LNCAP (cell line): ENCODE results near the gene TNK1.

Source experiments
- TF ChIP-seq, protein P1 (sequence below): fragments of 450-650 bp; IDR thresholded peaks from 2 replicates; pipeline ENCODE4 v1.5.1; 2017; ENCODE audit warnings: mild to moderate bottlenecking

The TNK1 gene

DNA sequence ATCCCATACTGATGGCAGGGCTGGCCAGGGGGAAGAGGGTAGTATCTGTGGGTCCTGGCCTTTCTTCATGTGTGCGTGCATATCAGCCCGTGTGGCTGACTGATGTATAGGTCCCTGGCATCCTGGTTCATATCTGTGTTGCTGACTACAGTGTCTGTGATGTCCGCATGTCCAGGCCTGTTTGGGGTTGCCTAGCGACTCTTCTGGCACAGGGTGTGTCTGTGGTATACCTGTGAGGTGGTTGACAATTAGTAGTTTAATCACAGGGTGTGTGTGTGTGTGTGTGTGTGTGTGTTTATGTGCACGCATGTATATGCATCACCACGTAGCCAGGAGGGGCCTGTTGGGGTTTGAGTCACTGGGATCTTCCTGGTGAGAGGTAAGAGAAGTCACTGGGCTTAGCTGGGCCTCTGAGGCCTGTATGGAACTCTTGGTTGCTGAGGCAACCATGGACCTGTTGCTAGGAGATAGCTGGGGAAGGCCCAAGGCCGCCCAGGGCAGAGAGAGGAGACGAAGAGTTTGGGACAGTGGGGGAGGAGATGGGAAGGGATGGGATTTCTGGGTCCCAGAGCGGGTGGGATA is 26.5 kb upstream of the TNK1 start:
- TF ChIP-seq, protein P1, sequence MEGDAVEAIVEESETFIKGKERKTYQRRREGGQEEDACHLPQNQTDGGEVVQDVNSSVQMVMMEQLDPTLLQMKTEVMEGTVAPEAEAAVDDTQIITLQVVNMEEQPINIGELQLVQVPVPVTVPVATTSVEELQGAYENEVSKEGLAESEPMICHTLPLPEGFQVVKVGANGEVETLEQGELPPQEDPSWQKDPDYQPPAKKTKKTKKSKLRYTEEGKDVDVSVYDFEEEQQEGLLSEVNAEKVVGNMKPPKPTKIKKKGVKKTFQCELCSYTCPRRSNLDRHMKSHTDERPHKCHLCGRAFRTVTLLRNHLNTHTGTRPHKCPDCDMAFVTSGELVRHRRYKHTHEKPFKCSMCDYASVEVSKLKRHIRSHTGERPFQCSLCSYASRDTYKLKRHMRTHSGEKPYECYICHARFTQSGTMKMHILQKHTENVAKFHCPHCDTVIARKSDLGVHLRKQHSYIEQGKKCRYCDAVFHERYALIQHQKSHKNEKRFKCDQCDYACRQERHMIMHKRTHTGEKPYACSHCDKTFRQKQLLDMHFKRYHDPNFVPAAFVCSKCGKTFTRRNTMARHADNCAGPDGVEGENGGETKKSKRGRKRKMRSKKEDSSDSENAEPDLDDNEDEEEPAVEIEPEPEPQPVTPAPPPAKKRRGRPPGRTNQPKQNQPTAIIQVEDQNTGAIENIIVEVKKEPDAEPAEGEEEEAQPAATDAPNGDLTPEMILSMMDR, result no peak

GRCh38 chr17:7355053-7355452 is 25.8 kb upstream of the TNK1 start, which contains the start of gene TMEM95:
Gene TMEM95 (plus strand): TSS chr17:7355156. CDS start chr17:7355205, 49 bp downstream.
- TF ChIP-seq, protein P1, result no peak

- TF ChIP-seq, protein P1, result no peak
These were observed 25.3 kb upstream of the TNK1 start for GRCh38 chr17:7355573-7355972.

DNA sequence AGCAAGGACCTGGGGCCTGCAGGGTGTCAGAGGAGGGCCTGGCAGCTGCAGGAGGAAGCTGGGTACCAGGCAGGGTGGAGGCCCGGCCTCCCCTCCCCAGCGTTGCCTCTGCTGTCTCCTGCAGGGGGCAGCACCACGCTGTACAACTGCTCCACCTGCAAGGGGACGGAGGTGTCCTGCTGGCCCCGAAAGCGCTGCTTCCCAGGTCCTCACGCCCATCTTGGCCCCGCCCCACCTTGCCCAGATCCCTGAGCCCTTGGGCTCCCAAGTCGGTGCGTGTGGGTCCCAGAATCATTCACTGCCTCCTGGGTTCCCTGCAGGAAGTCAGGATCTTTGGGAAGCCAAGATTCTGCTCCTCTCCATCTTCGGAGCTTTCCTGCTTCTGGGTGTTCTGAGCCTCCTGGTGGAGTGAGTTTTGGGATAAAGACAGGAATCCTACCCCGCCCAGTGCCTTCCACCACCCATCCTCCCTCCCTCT is 24.8 kb upstream of the TNK1 start:
- TF ChIP-seq, protein P1, result peak; percentile 66

DNA sequence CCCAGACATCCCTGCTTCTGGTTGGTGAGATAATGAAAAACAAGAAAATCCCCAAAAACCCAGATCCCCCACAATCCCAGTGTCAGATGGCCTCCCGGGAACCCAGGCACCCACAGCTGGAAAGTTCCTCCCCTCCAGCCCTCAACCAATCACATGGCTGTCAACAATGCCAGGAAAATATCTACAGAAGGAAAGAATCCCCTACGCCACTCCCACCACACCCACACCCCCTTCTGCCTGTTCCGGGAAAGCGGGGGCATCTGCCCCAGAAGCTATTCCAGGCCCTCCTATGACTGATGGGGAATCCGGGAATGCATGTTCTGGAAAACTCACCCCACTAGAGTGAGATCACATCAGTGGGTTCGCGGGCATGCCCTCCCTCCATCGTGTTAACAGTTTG is 24.1 kb upstream of the TNK1 start:
- TF ChIP-seq, protein P1, result no peak

DNA sequence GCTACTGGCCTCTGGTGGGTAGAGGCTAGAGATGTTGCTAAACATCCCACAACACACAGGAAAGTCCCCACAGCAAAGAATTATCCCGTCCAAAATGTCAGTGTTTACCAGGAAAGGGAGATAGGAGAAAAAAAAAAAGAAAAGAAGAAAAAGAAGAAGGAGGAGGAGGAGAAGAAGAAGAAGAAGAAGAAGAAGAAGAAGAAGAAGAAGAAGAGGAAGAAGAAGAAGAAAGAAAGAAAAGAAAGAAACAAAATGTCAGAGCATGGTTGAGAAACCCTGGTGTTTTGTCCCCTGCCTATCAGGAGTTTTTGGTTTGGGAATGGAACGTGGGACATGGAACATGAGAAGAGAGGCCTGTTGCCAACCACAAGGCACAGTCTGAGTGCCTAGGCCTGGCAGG is 23.5 kb upstream of the TNK1 start:
- TF ChIP-seq, protein P1, result no peak

DNA sequence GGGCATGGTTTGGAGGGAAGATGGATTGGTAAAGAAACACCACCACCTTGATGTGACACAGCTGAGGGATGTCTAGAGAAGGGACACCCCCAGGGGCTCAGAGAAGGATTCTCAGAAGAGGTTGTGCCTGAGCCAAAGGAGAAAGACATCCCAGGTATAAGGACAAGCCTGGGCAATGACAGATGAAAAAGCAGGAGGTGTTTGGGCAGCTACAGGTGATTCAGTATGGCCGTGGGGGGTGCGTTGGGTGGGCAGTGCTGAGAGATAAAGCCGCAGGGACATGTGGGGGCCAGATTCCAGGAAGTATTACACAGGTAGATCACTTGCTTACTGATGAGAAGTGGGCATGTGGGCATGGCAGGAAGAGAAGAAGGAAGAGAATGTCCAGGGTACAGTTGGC is 19.0 kb upstream of the TNK1 start:
- TF ChIP-seq, protein P1, result no peak

- TF ChIP-seq, protein P1, result no peak
These were observed 17.6 kb upstream of the TNK1 start for GRCh38 chr17:7363311-7363710.
